Neural progenitor cell (in vitro differentiated cells): Measurements from ENCODE around the gene COPA.

ENCODE experiments used
- CTCF ChIP-seq: fragments of 200-600 bp; sonication (generic); IDR thresholded peaks from 2 replicates; pipeline ENCODE4 v1.5.1; 2017; ENCODE audit warnings: antibody characterized with exemption, mild to moderate bottlenecking
- EZH2 ChIP-seq: fragments of 200-600 bp; sonication (generic); IDR thresholded peaks from 2 replicates; pipeline ENCODE4 v1.6.1; 2017; ENCODE audit warnings: antibody characterized with exemption, mild to moderate bottlenecking, moderate library complexity

GRCh38 chr1:160361199-160361598, 18.1 kb upstream of the COPA start:
- no peak for TF ChIP-seq EZH2
- no peak for TF ChIP-seq CTCF
